Activated CD8-positive, alpha-beta memory T cell treated with anti-CD3 and anti-CD28 coated beads, Interleukin-2, amount 10 ng/mL, durations not matched to agents 7 days and 5 days (primary cell): ENCODE results near the gene ABCA8. TPM values are rescaled to one million over a fixed set of nuclear protein-coding genes. Genes with fewer than 3 reads are reported as not detected.

Experiments
- ATAC-seq: fragments of 150-1000 bp; cut with Tn5 transposase; one replicate; pipeline ENCODE4 v1.10.0; 2021; ENCODE audit warnings: moderate library complexity
- CTCF ChIA-PET: fragments of 350-600 bp; sonication (Branson Sonifier 250); formaldehyde crosslinking; loops from one replicate; lab custom pipeline; 2021; ENCODE audit warnings: antibody characterized with exemption; lab: Charles Lee
- DNase-seq: peaks from one replicate; pipeline ENCODE4 v3.0.0-alpha.2; 2020
- H3K27ac Mint-ChIP-seq: one replicate; pipeline ENCODE4 v1.8.0; 2021; ENCODE audit warnings: mild to moderate bottlenecking, mixed read lengths
- H3K27me3 Mint-ChIP-seq: one replicate; pipeline ENCODE4 v1.8.0; 2021; ENCODE audit warnings: mixed read lengths
- H3K36me3 Mint-ChIP-seq: one replicate; pipeline ENCODE4 v1.8.0; 2021; ENCODE audit warnings: mild to moderate bottlenecking, mixed read lengths
- H3K4me1 Mint-ChIP-seq: one replicate; pipeline ENCODE4 v1.8.0; 2021; ENCODE audit warnings: mixed read lengths
- H3K4me3 Mint-ChIP-seq: one replicate; pipeline ENCODE4 v1.8.0; 2021; ENCODE audit warnings: mild to moderate bottlenecking, moderate library complexity, mixed read lengths
- H3K9me3 Mint-ChIP-seq: one replicate; pipeline ENCODE4 v1.8.0; 2022; ENCODE audit warnings: low read depth, mixed read lengths
- total RNA-seq, 2 experiments: library from RNA; stranded (reverse); gene quantifications; one replicate each; pipeline ENCODE4 v1.2.3, GENCODE V29; 2021

Gene ABCA8
- total RNA-seq, 2 experiments from 2014 or later, result not detected

- no peaks in the 10 kb centered on the region for H3K36me3 Mint-ChIP-seq
- CTCF ChIA-PET, result no interaction called here
- DNase-seq (no peak), ATAC-seq (no peak)
- no peak overlapping the region for H3K4me3 Mint-ChIP-seq
- no peak overlapping the region for H3K27ac Mint-ChIP-seq
- no peaks in the 10 kb centered on the region for H3K27me3 Mint-ChIP-seq
- H3K4me1 Mint-ChIP-seq, result no peaks in the 10 kb centered on the region
- no peaks in the 10 kb centered on the region for H3K9me3 Mint-ChIP-seq
Measured at GRCh38 chr17:68822719-68823289, 132.4 kb downstream of the ABCA8 start.

GRCh38 chr17:68821860-68822696 is 133.1 kb downstream of the ABCA8 start:
- Mint-ChIP-seq H3K9me3 (no peaks in the 10 kb centered on the region), H3K36me3 (no peaks in the 10 kb centered on the region), H3K27me3 (no peaks in the 10 kb centered on the region), H3K4me1 (no peaks in the 10 kb centered on the region), H3K27ac (no peak overlapping the region), H3K4me3 (no peak overlapping the region)
- CTCF ChIA-PET, result no interaction called here
- ATAC-seq, result no peak
- DNase-seq, result no peak

- H3K9me3 Mint-ChIP-seq, result no peaks in the 10 kb centered on the region
- no peaks in the 10 kb centered on the region for H3K27me3 Mint-ChIP-seq
- DNase-seq, result no peak
- no peaks in the 10 kb centered on the region for H3K36me3 Mint-ChIP-seq
- ATAC-seq, result no peak
- CTCF ChIA-PET, result no interaction called here
- no peak overlapping the region for H3K27ac Mint-ChIP-seq
- no peak overlapping the region for H3K4me3 Mint-ChIP-seq
- H3K4me1 Mint-ChIP-seq, result no peaks in the 10 kb centered on the region
Measured at GRCh38 chr17:68820825-68821481, 134.2 kb downstream of the ABCA8 start.

GRCh38 chr17:68820476-68820824 is 134.7 kb downstream of the ABCA8 start:
- Mint-ChIP-seq H3K4me1 (no peaks in the 10 kb centered on the region), H3K4me3 (no peak overlapping the region), H3K27ac (no peak overlapping the region), H3K9me3 (no peaks in the 10 kb centered on the region), H3K27me3 (no peaks in the 10 kb centered on the region), H3K36me3 (no peaks in the 10 kb centered on the region)
- DNase-seq, result no peak
- no peak for ATAC-seq
- CTCF ChIA-PET, result no interaction called here

- Mint-ChIP-seq H3K36me3 (no peaks in the 10 kb centered on the region), H3K9me3 (no peaks in the 10 kb centered on the region), H3K4me3 (no peak overlapping the region), H3K27ac (no peak overlapping the region), H3K27me3 (no peaks in the 10 kb centered on the region), H3K4me1 (no peaks in the 10 kb centered on the region)
- DNase-seq, result no peak
- CTCF ChIA-PET, result no interaction called here
- ATAC-seq, result no peak
Measured at GRCh38 chr17:68819465-68819864, 135.7 kb downstream of the ABCA8 start.

Other genes with a start within 250 kb of the ABCA8 start
- gene ABCA9, start 105.5 kb upstream of the ABCA8 start, total RNA-seq, result not detected
- under 1 TPM; 0.21 to 0.29 TPM for gene ABCA6, start 186.5 kb upstream of the ABCA8 start, total RNA-seq